Suppressor macrophage treated with lipopolysaccharide for 1 hour (primary cell): Measurements from ENCODE around the gene MDC1.
A peak's percentile ranks its signal among the peaks of the same experiment; 100 is the strongest.

Experiments
- DNase-seq, 3 donors: peaks; one replicate each; pipeline ENCODE4 v3.0.0-alpha.2; 2020 to 2022

The MDC1 gene

DNA sequence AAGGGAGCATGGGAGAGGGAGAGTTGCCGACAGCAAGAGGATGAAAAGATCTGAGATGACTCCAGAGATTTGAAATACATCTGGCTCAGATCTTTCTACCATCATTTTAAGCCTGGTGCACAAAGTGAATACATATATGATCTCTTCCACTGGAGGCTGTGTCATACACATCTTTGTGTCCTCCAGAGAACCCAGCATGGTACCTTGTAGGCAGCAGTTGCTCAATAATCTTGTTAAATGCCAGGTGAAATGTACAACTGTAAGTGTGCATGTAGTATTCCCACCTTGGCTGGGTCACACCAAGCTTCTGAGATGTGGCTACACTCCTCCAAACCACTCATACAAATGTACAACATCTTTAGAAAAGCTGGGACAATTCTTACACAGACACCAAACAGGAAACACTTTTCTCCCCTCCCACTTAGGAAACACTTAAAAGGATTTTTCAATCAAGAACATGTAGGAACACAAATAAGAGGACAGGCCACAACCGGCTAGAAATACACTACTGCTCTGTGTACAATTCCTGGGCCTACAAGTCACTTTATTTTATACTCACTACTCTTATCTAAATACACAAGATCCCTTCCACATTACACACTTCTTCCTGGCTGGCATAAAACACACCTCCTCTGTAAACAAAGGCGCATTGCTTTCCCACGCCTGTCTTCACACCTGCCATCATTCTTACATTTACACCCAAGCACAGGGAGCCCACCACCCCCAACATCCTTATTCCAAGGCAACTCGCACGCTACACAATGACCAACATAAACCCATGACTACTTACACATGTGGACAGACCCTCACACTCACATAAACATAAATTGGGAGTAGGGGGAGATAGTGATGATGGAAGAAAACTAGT is 31.1 kb upstream of the MDC1 start:
- no peak for DNase-seq

- peak in 2 of 3 donors; percentile 39 to 60 for DNase-seq
Observed at GRCh38 chr6:30747300-30747687, 30.2 kb upstream of the MDC1 start.

GRCh38 chr6:30744054-30744805 is 27.1 kb upstream of the MDC1 start, which contains the start of gene IER3:
IER3 (minus strand) TSS chr6:30744547; CDS start chr6:30744518, 29 bp downstream.
- DNase-seq, result peak; percentile 98

GRCh38 chr6:30743099-30744053 is 26.3 kb upstream of the MDC1 start:
- DNase-seq, result peak; percentile 65 to 73 (median 65)

DNA sequence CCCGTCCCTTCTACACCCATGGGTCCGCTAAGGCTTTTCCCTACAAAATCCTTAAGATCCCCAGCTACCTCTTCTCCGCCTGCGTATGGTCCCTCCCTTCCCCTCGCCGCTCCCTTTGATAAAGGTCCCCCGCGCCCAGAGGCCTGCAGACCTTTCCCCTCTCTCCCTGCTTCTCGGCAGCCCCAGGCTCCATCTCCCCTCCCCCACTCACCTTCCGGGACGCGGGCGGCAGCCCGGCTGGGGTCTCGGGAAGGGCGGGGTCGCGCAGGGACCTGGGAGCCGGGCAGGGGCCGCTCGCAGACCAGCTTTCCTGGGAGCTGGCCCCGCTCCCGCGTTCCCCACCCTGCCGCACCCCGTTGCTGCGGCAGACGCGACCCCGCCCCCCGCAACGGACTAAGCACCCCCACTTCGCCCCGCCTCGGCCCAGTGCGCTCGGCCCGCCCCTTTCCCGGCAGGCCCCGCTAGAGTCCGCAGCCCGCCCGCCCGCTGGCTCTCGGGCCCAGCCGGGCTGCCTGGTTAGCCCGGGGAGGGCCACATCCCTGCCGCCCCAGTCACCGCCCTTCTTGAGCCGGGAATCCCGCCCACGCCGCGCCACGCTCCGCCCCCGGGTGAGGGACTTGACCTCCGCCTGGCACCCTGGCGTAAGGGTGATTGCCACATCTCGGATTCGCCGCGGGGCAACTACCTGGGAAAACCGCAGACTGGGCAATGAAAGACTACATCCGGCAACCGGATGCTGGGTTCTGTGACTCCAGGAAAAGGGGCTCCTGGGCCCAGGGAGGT is 25.4 kb upstream of the MDC1 start, which contains the start of gene FLOT1:
TSS of gene FLOT1 (minus strand) at position 372 of the 783 bp plus-strand sequence. CDS start 498 bp downstream, outside the sequence.
- peak; percentile 99 to 100 (median 100) for DNase-seq

DNA sequence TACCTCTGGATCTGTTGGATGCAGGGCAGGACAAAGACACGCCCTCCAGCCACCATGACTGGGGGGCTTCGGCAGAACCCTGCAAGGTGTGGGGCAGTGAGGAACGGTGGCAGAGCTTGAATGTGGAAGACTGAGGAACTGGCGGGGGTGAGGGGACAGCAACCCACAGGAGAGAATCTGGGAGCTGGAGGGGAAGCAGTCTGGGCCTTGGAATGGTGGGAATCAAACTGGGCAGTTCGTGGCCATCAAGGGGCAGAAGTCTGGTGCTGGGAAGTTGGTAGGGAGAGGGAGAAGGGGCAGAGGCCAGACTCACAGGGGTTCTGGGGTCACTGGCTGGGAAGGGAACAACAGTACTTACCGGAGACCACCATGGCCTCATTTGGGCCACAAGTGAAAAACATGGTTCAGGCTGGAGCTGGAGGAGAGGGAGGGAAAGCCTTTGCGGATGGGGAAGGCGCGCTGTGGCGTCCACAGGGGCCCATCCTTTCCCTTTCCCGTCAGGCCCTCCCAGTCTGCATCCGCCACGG is 24.8 kb upstream of the MDC1 start:
- peak in 1 of 3 donors; percentile 74 for DNase-seq

DNA sequence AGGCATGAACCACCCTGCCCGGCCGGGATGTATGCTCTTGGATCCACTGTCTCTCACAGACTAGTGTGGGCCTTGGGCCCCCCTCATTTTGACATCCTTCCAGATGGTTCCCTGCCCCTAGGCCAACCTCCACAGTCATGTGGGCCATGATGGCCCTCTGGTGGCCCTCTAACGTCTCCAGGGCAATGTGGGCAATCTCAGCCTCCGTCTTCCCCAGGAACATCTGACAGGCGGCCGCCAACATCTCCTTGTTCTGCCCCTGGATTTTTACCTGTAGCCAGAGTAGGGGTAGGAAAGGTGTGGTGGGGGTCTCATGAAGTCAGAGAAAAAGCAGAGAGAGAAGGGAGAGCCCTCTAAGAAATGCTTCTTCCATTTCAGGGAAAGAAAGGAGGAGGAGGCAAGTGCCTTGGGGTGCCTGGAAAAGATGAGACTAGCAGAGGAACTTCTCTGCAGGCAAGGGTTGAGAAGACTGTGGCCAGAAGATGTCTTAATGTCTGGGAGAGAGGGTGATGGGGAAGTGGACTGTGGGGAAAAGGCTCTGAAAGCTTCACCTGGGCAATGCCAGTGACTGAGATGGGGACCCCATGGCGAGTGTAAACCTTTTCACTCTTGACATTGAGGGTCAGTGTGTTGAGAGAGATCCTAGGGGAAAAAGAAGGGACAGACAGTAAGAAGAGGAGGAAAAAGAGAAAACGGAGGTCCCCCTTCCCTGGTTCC is 24.1 kb upstream of the MDC1 start:
- peak; percentile 57 to 74 (median 72) for DNase-seq

DNA sequence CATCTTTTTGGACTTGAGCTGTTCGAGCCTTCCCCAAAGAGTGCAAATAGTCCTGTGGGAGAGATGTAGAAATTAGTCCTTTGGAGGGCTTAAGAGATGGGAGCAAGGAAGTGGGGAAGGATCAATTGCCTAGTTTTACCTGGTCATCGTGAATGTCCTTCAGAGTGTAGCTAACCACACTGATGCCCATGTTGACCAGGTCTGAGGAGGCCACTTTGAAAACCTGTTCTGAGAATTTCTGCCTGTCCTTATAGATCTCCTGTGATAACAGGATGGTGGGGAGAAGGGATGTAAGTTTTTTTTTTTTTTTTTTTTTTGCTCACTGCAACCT is 23.4 kb upstream of the MDC1 start:
- DNase-seq, result peak in 1 of 3 donors; percentile 61

DNA sequence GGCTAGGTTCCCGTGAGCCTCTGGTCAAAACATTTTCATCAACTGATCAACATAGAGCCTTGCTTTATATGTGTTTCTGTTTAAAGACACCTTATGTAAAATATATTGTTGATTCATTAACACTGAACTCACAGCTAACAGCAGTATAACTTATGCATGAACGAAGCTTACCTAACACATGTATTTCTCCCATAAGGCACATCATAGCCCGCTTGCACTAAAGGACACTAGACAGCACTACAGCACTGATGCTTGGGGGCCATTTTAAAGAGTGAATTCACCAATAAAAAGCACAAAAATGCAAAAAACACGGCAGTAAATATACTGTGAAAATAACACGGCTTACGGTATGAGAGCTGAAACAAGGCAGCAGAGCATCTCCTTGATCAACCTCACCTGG is 21.5 kb upstream of the MDC1 start:
- DNase-seq, result peak in 1 of 3 donors; percentile 61

- DNase-seq, result peak; percentile 37 to 69 (median 56)
Observed at GRCh38 chr6:30735668-30736314, 18.7 kb upstream of the MDC1 start.

GRCh38 chr6:30732237-30732943 is 15.3 kb upstream of the MDC1 start:
- DNase-seq, result no peak

GRCh38 chr6:30730601-30731435 is 13.7 kb upstream of the MDC1 start:
- DNase-seq, result peak; percentile 68 to 80 (median 70)

DNA sequence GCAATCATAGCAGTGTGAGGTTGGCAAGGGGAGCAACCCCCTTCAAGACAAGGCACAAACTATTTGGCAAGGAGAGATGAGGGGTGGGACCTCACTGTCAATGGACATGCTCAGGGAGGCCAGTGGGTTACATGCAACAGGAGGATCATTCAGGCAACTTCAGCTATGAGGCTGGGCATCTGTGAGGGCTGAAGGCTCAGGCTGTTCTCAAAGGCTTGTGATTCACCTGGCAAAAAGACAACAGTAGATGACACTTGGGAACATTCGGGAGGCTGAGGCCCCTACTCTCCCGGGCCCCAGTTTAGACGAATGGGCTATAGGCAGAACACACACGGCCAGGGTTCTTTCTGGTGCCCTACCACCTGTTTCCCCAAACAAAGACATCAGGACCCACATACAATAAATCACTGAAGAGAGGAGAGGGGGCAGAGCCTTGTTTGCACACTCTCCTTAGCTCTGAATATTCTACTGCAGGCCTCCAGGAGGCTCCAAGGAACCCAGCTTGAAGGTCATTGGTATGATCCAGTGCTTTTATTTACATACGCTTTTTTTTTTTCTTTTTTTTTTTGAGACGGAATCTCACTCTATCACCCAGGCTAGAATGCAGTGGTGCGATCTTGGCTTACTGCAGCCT is 11.0 kb upstream of the MDC1 start:
- no peak for DNase-seq

GRCh38 chr6:30726506-30727413 is 9.7 kb upstream of the MDC1 start:
- DNase-seq, result no peak

- no peak for DNase-seq
Observed at GRCh38 chr6:30725713-30726505, 8.8 kb upstream of the MDC1 start.
